ENCODE results near the gene CSTPP1.

The CSTPP1 gene

GRCh38 chr11:46969379-46969778 lies 32.8 kb downstream of the CSTPP1 start:
- TF ChIP-seq CTCF (IDR thresholded peaks at IDR 0.05; ENCODE audit: insufficient read depth, low read length), result no peak
- TF ChIP-seq GABPA (IDR thresholded peaks at IDR 0.05; ENCODE audit: low read depth), result no peak
- TF ChIP-seq REST (IDR thresholded peaks at IDR 0.05; ENCODE audit: insufficient replicate concordance, low read depth), result no peak
- TF ChIP-seq SPI1 (IDR thresholded peaks at IDR 0.05; ENCODE audit: borderline replicate concordance, low read depth), result no peak
- TF ChIP-seq POLR2AphosphoS5 (IDR thresholded peaks at IDR 0.05; ENCODE audit: low read depth), result no peak
- Histone ChIP-seq H3K27ac (replicated peaks) (no peak overlapping the region), H3K27me3 (ENCODE audit: insufficient read depth, poor library complexity, severe bottlenecking) (no peaks in the 10 kb centered on the region), H3K4me3 (replicated peaks; ENCODE audit: insufficient read depth, low read length) (no peak overlapping the region)
- DNase-seq (ENCODE audit: low read depth in 1 of 2, low spot score in 1 of 2), result no peak

- TF ChIP-seq REST (IDR thresholded peaks at IDR 0.05; ENCODE audit: insufficient replicate concordance, low read depth) (no peak), SPI1 (IDR thresholded peaks at IDR 0.05; ENCODE audit: borderline replicate concordance, low read depth) (no peak), POLR2AphosphoS5 (IDR thresholded peaks at IDR 0.05; ENCODE audit: low read depth) (no peak), CTCF (IDR thresholded peaks at IDR 0.05; ENCODE audit: insufficient read depth, low read length) (no peak)
- H3K4me3 ChIP-seq (replicated peaks; ENCODE audit: insufficient read depth, low read length), result no peak overlapping the region
- no peak overlapping the region for H3K27ac ChIP-seq (replicated peaks)
- DNase-seq (ENCODE audit: low read depth in 1 of 2, low spot score in 1 of 2), result no peak
- no peaks in the 10 kb centered on the region for H3K27me3 ChIP-seq (ENCODE audit: insufficient read depth, poor library complexity, severe bottlenecking)
Measured at GRCh38 chr11:46970913-46971625, 34.5 kb downstream of the CSTPP1 start.

GRCh38 chr11:46972343-46972742 lies 35.8 kb downstream of the CSTPP1 start:
- TF ChIP-seq CTCF (IDR thresholded peaks at IDR 0.05; ENCODE audit: insufficient read depth, low read length) (no peak), GABPA (IDR thresholded peaks at IDR 0.05; ENCODE audit: low read depth) (no peak), REST (IDR thresholded peaks at IDR 0.05; ENCODE audit: insufficient replicate concordance, low read depth) (no peak), SPI1 (IDR thresholded peaks at IDR 0.05; ENCODE audit: borderline replicate concordance, low read depth) (no peak), POLR2AphosphoS5 (IDR thresholded peaks at IDR 0.05; ENCODE audit: low read depth) (no peak)
- peak in 1 of 2 experiments; percentile 18 for DNase-seq (ENCODE audit: low read depth in 1 of 2, low spot score in 1 of 2)
- Histone ChIP-seq H3K27ac (replicated peaks) (no peak overlapping the region), H3K27me3 (ENCODE audit: insufficient read depth, poor library complexity, severe bottlenecking) (no peaks in the 10 kb centered on the region), H3K4me3 (replicated peaks; ENCODE audit: insufficient read depth, low read length) (no peak overlapping the region)

Measured in HL-60 (cell line).